SK-N-SH (cell line): Measurements from ENCODE around the gene GEMIN7. TPM values are rescaled to one million over a fixed set of nuclear protein-coding genes. Genes with fewer than 3 reads are reported as not detected.

ENCODE experiments used
- CTCF ChIA-PET: fragments of 300-600, 350-600 bp; formaldehyde crosslinking; extraction: SDS; loops from one replicate; lab custom pipeline; 2021; lab: Yijun Ruan, JAX
- POLR2A ChIA-PET: fragments of 350-600 bp; sonication (Branson Sonifier 250); formaldehyde crosslinking; extraction: SDS; loops from one replicate; lab custom pipeline; 2020; ENCODE audit warnings: antibody characterized with exemption, inconsistent platforms; lab: Yijun Ruan, JAX
- DNase-seq: peaks from one replicate; pipeline ENCODE4 v3.0.0; 2012
- H2AFZ ChIP-seq: fragments of 200-600 bp; sonication (generic); 2 replicates; pipeline ENCODE4 v1.8.1; 2016; ENCODE audit warnings: antibody characterized with exemption, mild to moderate bottlenecking, low read depth
- H3F3A ChIP-seq: fragments of 200-600 bp; sonication (generic); replicated peaks from 2 replicates; pipeline ENCODE3; 2016; ENCODE audit warnings: antibody characterized with exemption, mild to moderate bottlenecking; ENCODE audit not compliant: insufficient read depth
- H3K27ac ChIP-seq, 2 experiments: fragments of 200-500 bp in 1 of 2; fragments of 200-600 bp in 1 of 2; sonication (Bioruptor generic) in 1 of 2; sonication (generic), shearing (Covaris generic) in 1 of 2; 2 replicates each; pipeline versions ENCODE4 v1.5.1 to v1.6.1; 2014 to 2016; ENCODE audit warnings: low read depth in 2 of 2, inconsistent platforms in 1 of 2, low read length in 1 of 2, mild to moderate bottlenecking in 1 of 2, mixed read lengths in 1 of 2
- H3K27me3 ChIP-seq: fragments of 200-600 bp; sonication (generic), shearing (Covaris generic); 2 replicates; pipeline ENCODE4 v1.6.1; 2016; ENCODE audit warnings: mixed run types; ENCODE audit not compliant: insufficient read depth
- H3K36me3 ChIP-seq, 2 experiments: fragments of 200-500 bp in 1 of 2; fragments of 200-600 bp in 1 of 2; sonication (Bioruptor generic) in 1 of 2; sonication (generic) in 1 of 2; replicated peaks in 1 of 2; 2 replicates each; pipeline versions ENCODE3 to v1.5.1; 2014 to 2016; ENCODE audit warnings: low read length in 1 of 2, mild to moderate bottlenecking in 1 of 2; ENCODE audit not compliant: insufficient read depth in 2 of 2, control insufficient read depth in 1 of 2
- H3K4me1 ChIP-seq, 2 experiments: fragments of 200-500 bp in 1 of 2; fragments of 200-600 bp in 1 of 2; sonication (Bioruptor generic) in 1 of 2; sonication (generic), shearing (Covaris generic) in 1 of 2; 2 replicates each; pipeline versions ENCODE4 v1.5.1 to v1.6.1; 2014 to 2016; ENCODE audit warnings: low read depth in 1 of 2, low read length in 1 of 2, mixed run types in 1 of 2; ENCODE audit not compliant: insufficient read depth in 2 of 2, control insufficient read depth in 1 of 2
- H3K4me2 ChIP-seq: fragments of 200-600 bp; sonication (generic), shearing (Covaris generic); 2 replicates; pipeline ENCODE4 v1.6.1; 2017; ENCODE audit warnings: mixed run types
- H3K4me3 ChIP-seq, 2 experiments: fragments of 200-500 bp in 1 of 2; fragments of 200-600 bp in 1 of 2; sonication (Bioruptor generic) in 1 of 2; sonication (generic), shearing (Covaris generic) in 1 of 2; 2 replicates each; pipeline versions ENCODE4 v1.5.1 to v1.8.1; 2014 to 2016; ENCODE audit warnings: low read depth in 2 of 2, inconsistent platforms in 1 of 2, low read length in 1 of 2, mild to moderate bottlenecking in 1 of 2, mixed read lengths in 1 of 2, moderate library complexity in 1 of 2
- H3K79me2 ChIP-seq: fragments of 200-600 bp; sonication (generic); 2 replicates; pipeline ENCODE4 v1.8.1; 2017; ENCODE audit warnings: mild to moderate bottlenecking; ENCODE audit not compliant: insufficient read depth
- H3K9ac ChIP-seq: fragments of 200-600 bp; sonication (generic); 2 replicates; pipeline ENCODE4 v1.6.1; 2017; ENCODE audit warnings: mixed run types
- H3K9me2 ChIP-seq: fragments of 200-600 bp; sonication (generic); 2 replicates; pipeline ENCODE4 v1.6.1; 2017; ENCODE audit warnings: mixed run types
- H3K9me3 ChIP-seq: fragments of 200-600 bp; sonication (generic); 2 replicates; pipeline ENCODE4 v1.6.1; 2017; ENCODE audit warnings: mixed run types, mild to moderate bottlenecking, moderate library complexity
- H4K20me1 ChIP-seq: fragments of 200-600 bp; sonication (generic); 2 replicates; pipeline ENCODE4 v1.6.1; 2017; ENCODE audit warnings: mild to moderate bottlenecking, mixed run types; ENCODE audit not compliant: insufficient read depth
- EZH2phosphoT487 ChIP-seq: fragments of 200-600 bp; sonication (generic); IDR thresholded peaks from 2 replicates; pipeline ENCODE4 v1.6.1; 2017; ENCODE audit warnings: low read depth, mixed run types, mild to moderate bottlenecking, antibody characterized with exemption, moderate library complexity, borderline replicate concordance
- FOSL2 ChIP-seq: IDR thresholded peaks from 2 replicates; pipeline ENCODE4 v1.4.0; 2012; ENCODE audit warnings: low read depth, mild to moderate bottlenecking, moderate library complexity, borderline replicate concordance
- FOXJ3 ChIP-seq: sonication (generic); formaldehyde crosslinking; IDR thresholded peaks from 2 replicates; pipeline ENCODE4 v1.5.1; 2020; ENCODE audit warnings: mild to moderate bottlenecking, missing genetic modification reagents
- FOXM1 ChIP-seq: IDR thresholded peaks from 2 replicates; pipeline ENCODE4 v1.4.0; 2012; ENCODE audit warnings: low read depth, mild to moderate bottlenecking
- MAX ChIP-seq: IDR thresholded peaks from 2 replicates; pipeline ENCODE4 v1.4.0; 2012; ENCODE audit warnings: low read depth
- MXI1 ChIP-seq: IDR thresholded peaks from 2 replicates; pipeline ENCODE4 v1.6.1; 2012; ENCODE audit warnings: mild to moderate bottlenecking, low read depth, low read length, improper control_type of control experiment
- POLR2AphosphoS5 ChIP-seq: IDR thresholded peaks from 2 replicates; pipeline ENCODE4 v1.6.1; 2012; ENCODE audit warnings: low read depth, low read length
- RCOR1 ChIP-seq: fragments of 150-350 bp; IDR thresholded peaks from 2 replicates; pipeline ENCODE4 v1.6.1; 2017; ENCODE audit warnings: antibody characterized with exemption, low read length
- REST ChIP-seq: IDR thresholded peaks from 2 replicates; pipeline ENCODE4 v1.6.1; 2012; ENCODE audit warnings: mild to moderate bottlenecking, low read depth, low read length, moderate library complexity
- RFX5 ChIP-seq: IDR thresholded peaks from 2 replicates; pipeline ENCODE4 v1.6.1; 2012; ENCODE audit warnings: mild to moderate bottlenecking, improper control_type of control experiment, low read length
- SMC3 ChIP-seq: IDR thresholded peaks from 2 replicates; pipeline ENCODE4 v1.6.1; 2012; ENCODE audit warnings: low read depth, low read length, improper control_type of control experiment
- TCF12 ChIP-seq: IDR thresholded peaks from 2 replicates; pipeline ENCODE4 v1.4.0; 2012
- USF2 ChIP-seq: fragments of 150-350 bp; IDR thresholded peaks from 2 replicates; pipeline ENCODE4 v1.6.1; 2017; ENCODE audit warnings: antibody characterized with exemption, low read length, low read depth, borderline replicate concordance
- WGBS: methylation state at CpG from one replicate; pipeline ENCODE4 v1.1.6; 2017; ENCODE audit warnings: low lambda C conversion rate; 5-methylcytosine and 5-hydroxymethylcytosine counted together
- polyA plus RNA-seq, 3 experiments: library from polyadenylated mRNA; depleted of rRNA; stranded (reverse); fragments of >200 nt; gene quantifications; 2 replicates each; pipeline ENCODE4 v1.2.3, GENCODE V29; 2012

The GEMIN7 gene
- polyA plus RNA-seq, 1 of the 3 experiments (the other 2 are of a cell fraction): 28.7 TPM

- peaks cover 7% of the 10 kb centered on the region for H3F3A ChIP-seq
- no peaks in the 10 kb centered on the region for H3K27me3 ChIP-seq
- H3K9me3 ChIP-seq: no peaks in the 10 kb centered on the region
- peaks cover 55% of the 10 kb centered on the region for H4K20me1 ChIP-seq
- no peak for DNase-seq
- H3K4me1 ChIP-seq: peaks cover 10 to 11% of the 10 kb centered on the region in 2 experiments; a peak in 3 of 4 replicates
- H3K9ac ChIP-seq: peak overlapping the region; percentile 97
- ChIA-PET POLR2A (interaction anchor here (0.7 to 1.3 kb wide), 2 partner anchors 10 to 68 kb away, joined by 4 read pairs; no protein-coding TSS in a partner anchor), CTCF (interaction anchor here (1.4 to 2.5 kb wide), 3 partner anchors 19 to 298 kb away, joined by 3 to 17 read pairs (median 11); no protein-coding TSS in a partner anchor)
- no peaks in the 10 kb centered on the region for H3K9me2 ChIP-seq
- peak overlapping the region; percentile 72 to 90 for H3K4me3 ChIP-seq
- H3K4me2 ChIP-seq: peak overlapping the region; percentile 97
- TF ChIP-seq FOXM1 (no peak), REST (no peak), MAX (no peak), FOXJ3 (CRISPR knock-in tag) (no peak), TCF12 (no peak), USF2 (no peak), MXI1 (no peak), POLR2AphosphoS5 (no peak), FOSL2 (no peak), SMC3 (no peak), EZH2phosphoT487 (no peak), RFX5 (no peak), RCOR1 (no peak)
- no peak overlapping the region; a peak in 1 of 4 replicates for H3K27ac ChIP-seq
- whole genome bisulfite sequencing: 80% methylated on average over 19 of the region's 19 CpGs
- no peak overlapping the region for H2AFZ ChIP-seq
- H3K79me2 ChIP-seq: peaks cover 64% of the 10 kb centered on the region
- peaks cover 38 to 42% of the 10 kb centered on the region in 2 experiments for H3K36me3 ChIP-seq
Measured at GRCh38 chr19:45040059-45040771, 38.8 kb upstream of the GEMIN7 start.
